DND-41 (cell line): ENCODE data around the gene ESRRA.
A peak's percentile ranks its signal among the peaks of the same experiment; 100 is the strongest.

Experiments
- ATAC-seq: fragments of 200-7000 bp; cut with Tn5 transposase; 3 replicates; pipeline ENCODE4 v1.9.1; 2021; ENCODE audit warnings: low read depth; ENCODE audit not compliant: insufficient read depth
- DNase-seq: peaks from one replicate; pipeline ENCODE4 v3.0.0-alpha.2; 2020
- H2AFZ ChIP-seq: 2 replicates; pipeline ENCODE4 v1.6.0; 2012; ENCODE audit warnings: low read depth, low read length
- H3K27ac ChIP-seq: 2 replicates; pipeline ENCODE4 v1.5.1; 2012; ENCODE audit warnings: low read length, inconsistent platforms
- H3K27me3 ChIP-seq: fragments of 200-600 bp; sonication (generic); 2 replicates; pipeline ENCODE4 v1.6.0; 2012; ENCODE audit warnings: low read length, mild to moderate bottlenecking, inconsistent platforms; ENCODE audit not compliant: insufficient read depth, poor library complexity
- H3K36me3 ChIP-seq: 2 replicates; pipeline ENCODE4 v1.5.1; 2012; ENCODE audit warnings: low read length, inconsistent platforms; ENCODE audit not compliant: insufficient read depth
- H3K4me1 ChIP-seq: 2 replicates; pipeline ENCODE4 v1.5.1; 2012; ENCODE audit warnings: mild to moderate bottlenecking, low read length; ENCODE audit not compliant: insufficient read depth
- H3K4me2 ChIP-seq: 2 replicates; pipeline ENCODE4 v1.6.0; 2012; ENCODE audit warnings: mild to moderate bottlenecking, moderate library complexity, low read length, inconsistent platforms; ENCODE audit not compliant: insufficient read depth
- H3K4me3 ChIP-seq, 2 experiments: fragments of 200-600 bp in 1 of 2; shearing (Covaris generic) in 1 of 2; 2 replicates each; pipeline ENCODE4 v1.5.1; 2012 to 2016; ENCODE audit warnings: inconsistent platforms in 2 of 2, low read length in 2 of 2, mild to moderate bottlenecking in 2 of 2, low read depth in 1 of 2, moderate library complexity in 1 of 2
- H3K79me2 ChIP-seq: 2 replicates; pipeline ENCODE4 v1.6.0; 2012; ENCODE audit warnings: low read length, inconsistent platforms; ENCODE audit not compliant: insufficient read depth
- H3K9ac ChIP-seq: 2 replicates; pipeline ENCODE4 v1.6.0; 2012; ENCODE audit warnings: low read depth, mild to moderate bottlenecking, inconsistent platforms, low read length, moderate library complexity
- H3K9me3 ChIP-seq: 2 replicates; pipeline ENCODE4 v1.5.1; 2012; ENCODE audit warnings: low read length, moderate library complexity, mild to moderate bottlenecking, inconsistent platforms; ENCODE audit not compliant: insufficient read depth, severe bottlenecking
- H4K20me1 ChIP-seq: 2 replicates; pipeline ENCODE4 v1.6.0; 2012; ENCODE audit warnings: low read length; ENCODE audit not compliant: insufficient read depth
- CTCF ChIP-seq: IDR thresholded peaks from 2 replicates; pipeline ENCODE4 v1.5.1; 2012; ENCODE audit warnings: borderline replicate concordance, low read length, moderate library complexity, mild to moderate bottlenecking; ENCODE audit not compliant: poor library complexity, severe bottlenecking; ENCODE audit errors: extremely low read depth
- EZH2 ChIP-seq: IDR thresholded peaks from 3 replicates; pipeline ENCODE4 v1.6.1; 2012; ENCODE audit warnings: borderline replicate concordance, low read depth, mild to moderate bottlenecking, moderate library complexity, low read length, inconsistent platforms; ENCODE audit not compliant: severe bottlenecking

Gene ESRRA

GRCh38 chr11:64355078-64355940, 50.0 kb downstream of the ESRRA start:
- TF ChIP-seq EZH2, result no peak
- TF ChIP-seq CTCF, result peak; percentile 65
- DNase-seq (peak; percentile 46), ATAC-seq (no peak)
- Histone ChIP-seq H3K9ac (no peak overlapping the region), H3K27ac (no peak overlapping the region), H3K36me3 (peaks cover 2% of the 10 kb centered on the region; the same call in 1 of the 2 replicates), H3K4me3 (no peak overlapping the region), H3K9me3 (no peaks in the 10 kb centered on the region), H3K4me2 (no peak overlapping the region), H3K27me3 (no peaks in the 10 kb centered on the region), H2AFZ (no peak overlapping the region), H3K4me1 (peaks cover 24% of the 10 kb centered on the region), H3K79me2 (peaks cover 21% of the 10 kb centered on the region), H4K20me1 (peaks cover 2% of the 10 kb centered on the region; the same call in 1 of the 2 replicates)

- H3K9me3 ChIP-seq, result no peaks in the 10 kb centered on the region
- H4K20me1 ChIP-seq, result peaks cover 3% of the 10 kb centered on the region; the same call in 1 of the 2 replicates
- DNase-seq (peak; percentile 57), ATAC-seq (peak; percentile 37; the same call in 1 of the 3 replicates)
- TF ChIP-seq EZH2 (no peak), CTCF (peak; percentile 63)
- H3K36me3 ChIP-seq, result peaks cover 16% of the 10 kb centered on the region
- peaks cover 26% of the 10 kb centered on the region for H3K4me1 ChIP-seq
- no peak overlapping the region for H2AFZ ChIP-seq
- H3K27me3 ChIP-seq, result no peaks in the 10 kb centered on the region
- peaks cover 23% of the 10 kb centered on the region for H3K79me2 ChIP-seq
- H3K9ac ChIP-seq, result no peak overlapping the region; the same call in 1 of the 2 replicates
- H3K27ac ChIP-seq, result no peak overlapping the region
- no peak overlapping the region for H3K4me2 ChIP-seq
- H3K4me3 ChIP-seq, result no peak overlapping the region
Observed at GRCh38 chr11:64356498-64357411, 51.4 kb downstream of the ESRRA start.

GRCh38 chr11:64357446-64357845, 52.1 kb downstream of the ESRRA start:
- Histone ChIP-seq H3K79me2 (peaks cover 23% of the 10 kb centered on the region), H2AFZ (no peak overlapping the region), H3K9me3 (no peaks in the 10 kb centered on the region), H3K4me3 (no peak overlapping the region), H3K27me3 (no peaks in the 10 kb centered on the region), H3K9ac (peak overlapping the region; percentile 96; the same call in 1 of the 2 replicates), H3K4me2 (no peak overlapping the region), H3K36me3 (peaks cover 23% of the 10 kb centered on the region), H3K27ac (no peak overlapping the region), H4K20me1 (peaks cover 3% of the 10 kb centered on the region; the same call in 1 of the 2 replicates), H3K4me1 (peaks cover 26% of the 10 kb centered on the region)
- DNase-seq, result no peak
- ATAC-seq, result no peak
- no peak for TF ChIP-seq CTCF
- TF ChIP-seq EZH2, result no peak
